Liver (tissue), 3 donors: Measurements from ENCODE around the gene DISC1.

ENCODE experiments used
- ATF3 ChIP-seq: IDR thresholded peaks from 2 replicates; pipeline ENCODE4 v1.6.1; 2016; ENCODE audit warnings: antibody characterized with exemption
- CTCF ChIP-seq: fragments of 150-350 bp; IDR thresholded peaks from 2 replicates; pipeline ENCODE4 v1.5.1; 2017; ENCODE audit warnings: improper control_type of control experiment, low read depth, low read length; ENCODE audit not compliant: missing input control
- FOXA1 ChIP-seq: IDR thresholded peaks from 2 replicates; pipeline ENCODE4 v1.6.1; 2016; ENCODE audit warnings: antibody characterized with exemption
- HNF4A ChIP-seq, 2 donors: conservative IDR thresholded peaks; 2 replicates each; pipeline ENCODE4 v1.6.1; 2016; ENCODE audit warnings: antibody characterized with exemption in 2 of 2, mild to moderate bottlenecking in 2 of 2
- HNF4G ChIP-seq: IDR thresholded peaks from 2 replicates; pipeline ENCODE4 v1.6.1; 2016; ENCODE audit warnings: antibody characterized with exemption
- JUND ChIP-seq, 2 donors: IDR thresholded peaks; 2 replicates each; pipeline ENCODE4 v1.6.1; 2016; ENCODE audit warnings: antibody characterized with exemption in 2 of 2
- MAX ChIP-seq: IDR thresholded peaks from 2 replicates; pipeline ENCODE4 v1.6.1; 2016; ENCODE audit warnings: antibody characterized with exemption
- RAD21 ChIP-seq, 2 donors: IDR thresholded peaks; 2 replicates each; pipeline ENCODE4 v1.6.1; 2016; ENCODE audit warnings: antibody characterized with exemption in 2 of 2, mild to moderate bottlenecking in 2 of 2
- REST ChIP-seq: IDR thresholded peaks from 2 replicates; pipeline ENCODE4 v1.6.1; 2016; ENCODE audit warnings: antibody characterized with exemption, mild to moderate bottlenecking
- YY1 ChIP-seq: IDR thresholded peaks from 2 replicates; pipeline ENCODE4 v1.6.1; 2016; ENCODE audit warnings: antibody characterized with exemption, mild to moderate bottlenecking
- donor health status: healthy.
- donor health status: healthy.

- TF ChIP-seq HNF4A (conservative IDR thresholded peaks at IDR 0.05) (no peak), CTCF (no peak), JUND (IDR thresholded peaks at IDR 0.05) (no peak), ATF3 (no peak), YY1 (no peak), RAD21 (IDR thresholded peaks at IDR 0.05) (no peak), HNF4G (no peak), MAX (no peak), FOXA1 (no peak), REST (no peak)
Observed at GRCh38 chr1:231751415-231751814, 124.8 kb downstream of the DISC1 start.
